GM12874 (cell line): ENCODE data around the gene SRL.
A peak's percentile ranks its signal among the peaks of the same experiment; 100 is the strongest.

Experiments
- TF ChIP-seq, protein P1 (sequence below): IDR thresholded peaks from 2 replicates; pipeline ENCODE4 v1.5.1; 2011; ENCODE audit warnings: low read depth, mild to moderate bottlenecking, control low read depth, low read length, moderate library complexity; ENCODE audit not compliant: insufficient read depth

The SRL gene

DNA sequence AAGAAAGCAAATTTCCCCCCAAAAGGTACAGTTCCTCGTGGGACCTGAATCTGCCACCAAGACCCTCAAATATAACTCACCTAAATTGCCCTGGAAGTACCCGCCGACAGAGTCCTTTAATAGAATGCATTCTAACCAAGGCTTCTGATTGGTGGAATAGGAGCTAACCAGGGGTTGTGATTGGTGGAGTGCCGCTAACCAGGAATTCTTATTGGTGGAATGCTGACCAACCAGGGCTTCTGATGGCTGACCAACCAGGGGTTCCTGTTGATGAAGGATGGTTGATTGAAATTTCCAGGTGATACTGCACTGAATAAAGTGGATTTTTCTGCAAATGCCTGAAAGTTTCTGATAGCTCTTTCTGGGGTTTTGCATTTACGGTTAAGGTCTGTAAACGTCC is 24.5 kb upstream of the SRL start:
- TF ChIP-seq, protein P1, sequence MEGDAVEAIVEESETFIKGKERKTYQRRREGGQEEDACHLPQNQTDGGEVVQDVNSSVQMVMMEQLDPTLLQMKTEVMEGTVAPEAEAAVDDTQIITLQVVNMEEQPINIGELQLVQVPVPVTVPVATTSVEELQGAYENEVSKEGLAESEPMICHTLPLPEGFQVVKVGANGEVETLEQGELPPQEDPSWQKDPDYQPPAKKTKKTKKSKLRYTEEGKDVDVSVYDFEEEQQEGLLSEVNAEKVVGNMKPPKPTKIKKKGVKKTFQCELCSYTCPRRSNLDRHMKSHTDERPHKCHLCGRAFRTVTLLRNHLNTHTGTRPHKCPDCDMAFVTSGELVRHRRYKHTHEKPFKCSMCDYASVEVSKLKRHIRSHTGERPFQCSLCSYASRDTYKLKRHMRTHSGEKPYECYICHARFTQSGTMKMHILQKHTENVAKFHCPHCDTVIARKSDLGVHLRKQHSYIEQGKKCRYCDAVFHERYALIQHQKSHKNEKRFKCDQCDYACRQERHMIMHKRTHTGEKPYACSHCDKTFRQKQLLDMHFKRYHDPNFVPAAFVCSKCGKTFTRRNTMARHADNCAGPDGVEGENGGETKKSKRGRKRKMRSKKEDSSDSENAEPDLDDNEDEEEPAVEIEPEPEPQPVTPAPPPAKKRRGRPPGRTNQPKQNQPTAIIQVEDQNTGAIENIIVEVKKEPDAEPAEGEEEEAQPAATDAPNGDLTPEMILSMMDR = no peak

DNA sequence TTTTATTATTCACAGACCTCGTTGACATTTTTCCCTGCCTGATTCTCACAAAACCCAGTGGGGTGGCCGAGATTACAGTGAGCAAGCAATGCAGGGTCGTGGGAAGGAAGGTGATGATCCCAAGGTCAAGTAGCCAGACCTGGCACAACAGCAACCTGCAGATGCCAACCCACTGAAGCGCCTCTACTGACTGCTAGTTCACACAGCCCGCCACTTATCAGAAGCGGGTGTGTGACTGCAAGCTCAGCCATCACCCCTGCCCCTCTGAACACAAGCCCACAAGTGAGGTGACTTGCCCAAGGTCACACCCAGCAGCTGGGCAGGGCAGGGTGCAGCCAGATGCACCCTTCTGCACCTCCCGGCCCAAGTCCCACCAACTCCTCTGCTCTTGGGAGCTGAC is 23.8 kb upstream of the SRL start:
- TF ChIP-seq, protein P1 = no peak

DNA sequence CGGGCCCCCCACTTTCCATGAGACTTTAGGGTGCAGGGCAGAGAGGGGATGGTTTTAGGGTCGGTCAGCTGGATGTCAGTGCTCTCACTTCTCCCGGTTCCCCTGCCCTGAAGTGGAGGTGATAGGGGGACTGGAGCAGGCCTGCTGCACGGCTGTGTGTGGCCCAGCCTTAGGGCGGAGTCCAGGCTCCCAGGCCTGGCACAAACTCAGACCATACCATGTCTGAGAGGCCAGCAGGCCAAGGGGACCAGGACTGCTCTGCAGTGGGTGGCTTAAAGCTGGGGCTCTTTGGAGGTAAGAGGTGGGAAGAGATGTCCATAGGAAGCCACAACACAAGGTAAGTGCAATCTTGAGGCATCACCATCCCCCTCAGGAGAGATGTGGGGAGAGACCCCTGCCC is 22.7 kb upstream of the SRL start:
- TF ChIP-seq, protein P1 = no peak

DNA sequence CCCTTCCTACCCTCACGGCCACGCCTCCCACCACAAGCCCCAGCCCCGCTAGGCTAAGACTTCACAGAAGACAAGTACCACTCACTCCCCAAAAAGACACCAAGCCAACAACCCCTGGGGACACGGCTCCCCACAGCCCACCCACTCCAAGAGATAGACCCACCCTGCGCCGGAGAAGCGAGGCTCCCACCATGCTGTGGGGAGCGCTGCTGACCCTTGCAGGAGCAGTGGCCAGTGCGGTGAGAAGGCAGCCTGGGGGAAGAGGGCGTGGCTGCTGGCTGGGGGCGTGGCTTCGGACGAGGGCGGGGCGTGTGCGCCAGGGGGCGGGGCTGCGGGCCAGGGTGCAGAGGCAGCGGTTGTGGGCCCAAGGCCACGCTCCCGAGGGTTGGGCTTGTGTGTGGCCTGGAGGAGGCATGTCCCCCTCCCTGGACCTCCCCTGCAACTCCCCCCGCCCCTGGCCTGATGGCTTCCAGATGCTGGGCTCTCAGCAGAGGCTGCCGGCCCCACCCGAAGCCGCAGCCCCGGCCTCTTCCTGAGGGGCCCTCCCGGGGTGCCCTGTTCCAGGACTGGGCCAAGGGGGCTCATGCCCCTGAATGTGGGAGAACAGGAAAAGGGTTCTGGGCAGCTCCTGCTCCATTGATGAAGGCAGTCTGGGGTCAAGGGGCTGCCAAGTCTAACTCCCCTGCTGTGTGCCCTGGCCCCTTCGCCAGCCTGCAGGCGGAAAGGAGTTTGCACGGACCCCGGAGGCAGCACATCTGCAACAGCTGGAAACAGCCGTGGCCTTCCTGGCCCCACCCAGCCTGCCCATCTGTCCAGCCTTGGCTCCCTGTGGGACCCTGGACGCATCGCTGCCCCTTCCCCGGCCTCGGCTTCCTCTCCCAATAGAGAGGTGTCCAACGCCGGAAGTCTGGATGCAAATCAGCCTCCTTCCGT is 21.9 kb upstream of the SRL start:
- TF ChIP-seq, protein P1 = no peak

DNA sequence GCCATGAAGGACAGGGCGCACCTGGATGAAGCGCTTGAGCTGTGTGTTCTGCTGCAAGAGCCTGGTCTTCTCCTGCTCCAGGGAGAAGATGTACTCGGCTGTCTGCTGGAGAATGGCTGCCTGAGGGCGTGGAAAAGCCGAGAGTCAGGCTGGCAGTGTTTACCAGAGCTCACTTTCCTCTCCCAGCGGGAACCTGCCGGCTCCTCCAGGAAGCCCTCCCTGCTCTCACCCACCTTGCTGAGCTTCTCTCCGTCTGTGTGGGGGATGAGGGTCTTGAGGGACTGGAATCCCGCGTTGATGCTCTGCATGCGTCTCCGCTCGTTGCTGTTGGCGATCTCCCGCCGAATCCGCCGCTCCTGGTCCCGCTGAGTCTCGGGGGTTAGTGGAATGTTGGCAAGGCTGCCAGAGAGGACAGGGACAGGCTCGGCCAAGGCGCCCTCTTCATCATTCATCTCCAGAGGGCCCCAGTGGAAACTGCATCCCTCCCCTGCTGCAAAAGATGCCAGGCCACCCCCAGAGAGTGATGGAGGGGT is 20.5 kb upstream of the SRL start:
- TF ChIP-seq, protein P1 = no peak

DNA sequence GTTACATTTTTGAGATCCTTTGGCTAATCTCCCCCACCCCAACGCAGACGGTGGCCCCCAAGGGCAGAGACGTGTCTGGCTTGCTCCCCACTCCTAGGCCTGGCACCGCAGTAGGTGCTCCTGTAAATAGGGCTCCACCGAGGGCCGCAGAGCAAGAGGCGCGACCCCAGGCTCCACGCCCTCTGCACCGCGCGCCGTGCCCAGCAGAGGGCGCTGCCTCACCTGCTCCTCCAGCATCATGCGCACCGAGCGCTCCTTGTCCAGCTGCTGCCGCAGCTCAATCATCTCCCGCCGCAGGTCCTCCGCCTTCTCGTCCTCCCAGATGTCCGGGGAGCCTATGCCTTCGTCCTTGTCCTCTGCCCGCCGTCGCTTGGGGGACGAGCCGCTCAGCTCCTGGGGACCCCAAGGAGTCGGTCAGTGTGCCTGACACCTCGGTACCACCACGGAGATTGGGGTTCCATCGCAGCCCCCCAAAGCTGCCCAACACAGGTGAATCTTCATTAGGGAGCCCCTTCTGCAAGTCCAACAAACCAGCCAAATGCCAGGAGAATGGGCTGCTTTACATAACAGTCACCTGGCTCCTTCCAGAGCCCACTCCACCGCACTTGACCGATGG is 19.8 kb upstream of the SRL start:
- TF ChIP-seq, protein P1 = peak; percentile 73

DNA sequence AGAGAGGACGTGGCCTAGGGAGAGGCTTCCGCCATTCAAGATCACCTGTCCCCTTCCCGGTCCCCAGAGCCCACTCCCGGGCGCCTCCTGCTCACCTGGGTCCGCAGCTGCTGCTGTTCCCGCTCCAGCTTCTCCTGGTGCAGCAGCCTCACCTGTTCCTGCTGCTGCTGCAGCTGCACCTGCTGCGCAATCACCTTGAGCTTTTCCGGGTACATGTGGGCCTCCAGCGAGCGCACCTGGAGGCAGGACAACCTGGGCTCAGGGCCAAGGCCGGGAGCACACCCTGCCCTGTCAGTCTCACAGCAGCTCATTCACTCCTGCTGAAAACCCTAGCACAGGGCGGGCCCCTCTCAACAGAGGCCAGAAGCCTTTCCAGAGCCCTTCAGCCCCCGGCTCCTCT is 18.5 kb upstream of the SRL start:
- TF ChIP-seq, protein P1 = no peak
